Parathyroid adenoma (tissue), 2 donors: ENCODE data around the gene CLOCK.

Source experiments
- H2AFZ ChIP-seq: fragments of 300-600 bp; sonication (generic); one replicate; pipeline ENCODE4 v1.7.0; 2017; ENCODE audit warnings: antibody characterized with exemption, mild to moderate bottlenecking
- H3K27ac ChIP-seq: fragments of 300-600 bp; sonication (generic); one replicate; pipeline ENCODE4 v1.7.0; 2017
- H3K27me3 ChIP-seq: fragments of 300-600 bp; sonication (generic); one replicate; pipeline ENCODE4 v1.7.0; 2017; ENCODE audit warnings: low read length; ENCODE audit not compliant: control insufficient read depth, insufficient read depth
- H3K36me3 ChIP-seq: fragments of 300-600 bp; sonication (generic); one replicate; pipeline ENCODE4 v1.7.0; 2017; ENCODE audit warnings: low read length; ENCODE audit not compliant: control insufficient read depth, insufficient read depth
- H3K4me1 ChIP-seq: fragments of 300-600 bp; sonication (generic); one replicate; pipeline ENCODE4 v1.7.0; 2017; ENCODE audit warnings: control low read depth
- H3K4me2 ChIP-seq: fragments of 300-600 bp; sonication (generic); one replicate; pipeline ENCODE4 v1.7.0; 2017; ENCODE audit warnings: low read length
- H3K4me3 ChIP-seq: fragments of 300-600 bp; sonication (generic); one replicate; pipeline ENCODE4 v1.7.0; 2017; ENCODE audit warnings: low read depth, low read length
- H3K79me2 ChIP-seq: fragments of 300-600 bp; sonication (generic); one replicate; pipeline ENCODE4 v1.7.0; 2017; ENCODE audit warnings: control low read depth
- H3K9ac ChIP-seq: fragments of 300-600 bp; sonication (generic); one replicate; pipeline ENCODE4 v1.7.0; 2017; ENCODE audit warnings: mild to moderate bottlenecking
- H3K9me3 ChIP-seq: fragments of 300-600 bp; sonication (generic); one replicate; pipeline ENCODE4 v1.7.0; 2017; ENCODE audit warnings: low read length; ENCODE audit not compliant: control insufficient read depth
- CTCF ChIP-seq: fragments of 300-600 bp; sonication (generic); IDR thresholded peaks from one replicate; pipeline ENCODE4 v1.7.0; 2017; ENCODE audit warnings: antibody characterized with exemption, mild to moderate bottlenecking
- donor health status: primary hyperparathyroidism.

CLOCK gene

DNA sequence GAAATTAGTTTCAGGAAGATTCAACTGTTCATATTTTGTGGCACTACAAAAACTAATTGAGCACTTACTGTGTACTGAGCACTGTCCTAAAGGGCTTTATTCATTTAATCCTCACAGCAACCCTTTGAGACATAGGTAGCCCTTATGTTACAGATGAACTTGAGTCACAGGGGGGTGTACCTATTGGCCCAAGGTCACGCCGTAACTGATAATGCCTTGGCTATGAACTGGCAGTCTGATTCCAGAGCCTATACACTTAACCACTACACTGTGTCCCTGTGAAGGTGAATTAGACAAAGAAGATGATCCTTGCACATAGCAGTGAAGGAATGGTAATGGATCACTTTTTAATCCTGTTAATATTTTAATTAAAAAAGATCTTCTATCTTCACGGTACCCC is 138.9 kb downstream of the CLOCK start:
- no peak for TF ChIP-seq CTCF
- Histone ChIP-seq H3K36me3 (no peaks in the 10 kb centered on the region), H3K4me2 (no peak overlapping the region), H3K4me3 (no peak overlapping the region), H3K4me1 (no peaks in the 10 kb centered on the region), H3K79me2 (peaks cover 33% of the 10 kb centered on the region), H2AFZ (no peak overlapping the region), H3K9me3 (no peaks in the 10 kb centered on the region), H3K9ac (no peak overlapping the region), H3K27me3 (no peaks in the 10 kb centered on the region), H3K27ac (no peak overlapping the region)

DNA sequence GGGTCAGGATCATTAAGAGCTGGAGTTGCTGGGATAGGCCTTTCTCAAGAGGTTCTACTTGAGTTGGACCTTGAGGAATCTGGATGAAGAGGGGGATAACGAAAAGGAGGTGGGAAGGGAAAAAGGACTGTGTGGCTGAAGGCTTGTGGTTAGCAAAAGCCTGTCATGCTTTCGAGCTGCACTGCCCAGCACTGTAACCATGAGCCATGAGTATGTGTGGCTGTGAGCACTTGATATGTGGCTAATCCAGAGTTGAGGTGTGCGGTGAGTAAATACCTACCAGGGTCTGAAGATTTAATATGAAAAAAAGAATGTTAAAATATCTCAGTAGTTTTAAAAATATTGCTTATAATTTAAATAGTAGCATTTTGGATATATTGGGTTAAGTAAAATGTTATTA is 139.6 kb downstream of the CLOCK start:
- H2AFZ ChIP-seq, result no peak overlapping the region
- no peak overlapping the region for H3K4me3 ChIP-seq
- H3K27ac ChIP-seq, result no peak overlapping the region
- H3K4me1 ChIP-seq, result no peaks in the 10 kb centered on the region
- no peak overlapping the region for H3K4me2 ChIP-seq
- no peak for TF ChIP-seq CTCF
- no peak overlapping the region for H3K9ac ChIP-seq
- no peaks in the 10 kb centered on the region for H3K36me3 ChIP-seq
- peaks cover 33% of the 10 kb centered on the region for H3K79me2 ChIP-seq
- H3K27me3 ChIP-seq, result no peaks in the 10 kb centered on the region
- no peaks in the 10 kb centered on the region for H3K9me3 ChIP-seq

DNA sequence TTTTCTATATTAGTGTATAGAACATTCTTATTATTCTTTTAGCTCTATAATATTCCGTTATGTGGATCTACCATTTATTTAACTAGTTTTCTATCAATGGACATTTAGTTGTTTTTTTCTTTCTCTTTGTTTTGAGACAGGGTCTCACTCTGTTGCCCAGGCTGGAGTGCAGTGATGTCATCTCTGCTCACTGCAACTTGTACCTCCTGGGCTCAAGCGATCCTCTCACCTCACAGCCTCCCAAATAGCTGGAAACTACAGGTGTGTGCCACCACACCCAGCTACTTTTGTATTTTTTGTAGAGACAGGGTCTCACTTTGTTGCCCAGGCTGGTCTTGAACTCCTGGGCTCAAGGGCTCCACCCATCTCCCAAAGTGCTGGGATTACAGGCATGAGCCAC is 140.2 kb downstream of the CLOCK start:
- H3K4me2 ChIP-seq, result no peak overlapping the region
- H3K27me3 ChIP-seq, result no peaks in the 10 kb centered on the region
- no peaks in the 10 kb centered on the region for H3K36me3 ChIP-seq
- H3K9ac ChIP-seq, result no peak overlapping the region
- H3K4me1 ChIP-seq, result no peaks in the 10 kb centered on the region
- peaks cover 28% of the 10 kb centered on the region for H3K79me2 ChIP-seq
- no peak overlapping the region for H2AFZ ChIP-seq
- no peaks in the 10 kb centered on the region for H3K9me3 ChIP-seq
- no peak overlapping the region for H3K4me3 ChIP-seq
- no peak overlapping the region for H3K27ac ChIP-seq
- no peak for TF ChIP-seq CTCF

GRCh38 chr4:55405073-55405472 is 141.6 kb downstream of the CLOCK start:
- Histone ChIP-seq H3K9ac (no peak overlapping the region), H3K9me3 (no peaks in the 10 kb centered on the region), H3K4me1 (no peaks in the 10 kb centered on the region)

More at GRCh38 chr4:55405073-55405472, 141.6 kb downstream of the CLOCK start:
- H3K27ac ChIP-seq, result no peak overlapping the region
- H3K4me2 ChIP-seq, result no peak overlapping the region
- H2AFZ ChIP-seq, result no peak overlapping the region
- H3K27me3 ChIP-seq, result no peaks in the 10 kb centered on the region
- H3K4me3 ChIP-seq, result no peak overlapping the region
- H3K36me3 ChIP-seq, result no peaks in the 10 kb centered on the region
- H3K79me2 ChIP-seq, result peaks cover 33% of the 10 kb centered on the region
- TF ChIP-seq CTCF, result no peak
